ACC112 (cell line): Measurements from ENCODE around the gene S100A3.

Source experiments
- H2AFZ ChIP-seq: fragments of 200-600 bp; sonication (generic); one replicate; pipeline ENCODE4 v1.6.0; 2017; ENCODE audit warnings: antibody characterized with exemption, low read length; ENCODE audit not compliant: unreplicated experiment
- H3K27ac ChIP-seq: fragments of 200-600 bp; sonication (generic); 2 replicates; pipeline ENCODE4 v1.5.1; 2014; ENCODE audit warnings: low read depth, mild to moderate bottlenecking, antibody characterized with exemption, low read length, moderate library complexity
- H3K27me3 ChIP-seq: fragments of 200-600 bp; sonication (generic); 2 replicates; pipeline ENCODE4 v1.6.1; 2014; ENCODE audit warnings: mild to moderate bottlenecking, antibody characterized with exemption, low read length, moderate library complexity, mixed read lengths; ENCODE audit not compliant: insufficient read depth
- H3K36me3 ChIP-seq: fragments of 200-600 bp; sonication (generic); 2 replicates; pipeline ENCODE4 v1.6.1; 2016; ENCODE audit warnings: mild to moderate bottlenecking, antibody characterized with exemption, low read length, moderate library complexity, mixed read lengths; ENCODE audit not compliant: insufficient read depth
- H3K4me1 ChIP-seq: fragments of 200-600 bp; sonication (generic); one replicate; pipeline ENCODE4 v1.6.1; 2016; ENCODE audit warnings: low read length, mixed read lengths; ENCODE audit not compliant: insufficient read depth, unreplicated experiment, control insufficient read depth
- H3K4me3 ChIP-seq: fragments of 200-600 bp; sonication (generic); 2 replicates; pipeline ENCODE4 v1.5.1; 2014; ENCODE audit warnings: mild to moderate bottlenecking, low read depth, low read length
- H3K79me2 ChIP-seq: fragments of 200-600 bp; sonication (generic); one replicate; pipeline ENCODE4 v1.6.0; 2016; ENCODE audit warnings: low read length; ENCODE audit not compliant: control insufficient read depth, unreplicated experiment, insufficient read depth

Gene S100A3

GRCh38 chr1:153534226-153534924 is 14.7 kb downstream of the S100A3 start:
- Histone ChIP-seq H3K27ac (peak overlapping the region; percentile 85), H3K4me3 (peak overlapping the region; percentile 87), H3K4me1 (peaks cover 39% of the 10 kb centered on the region), H3K79me2 (peaks cover 20% of the 10 kb centered on the region), H3K27me3 (no peaks in the 10 kb centered on the region), H2AFZ (no peak overlapping the region), H3K36me3 (peaks cover 9% of the 10 kb centered on the region; the same call in 1 of the 2 replicates)

GRCh38 chr1:153533689-153534201 is 15.3 kb downstream of the S100A3 start:
- H3K79me2 ChIP-seq, result peaks cover 20% of the 10 kb centered on the region
- H3K4me3 ChIP-seq, result peak overlapping the region; percentile 87
- peaks cover 39% of the 10 kb centered on the region for H3K4me1 ChIP-seq
- no peak overlapping the region for H2AFZ ChIP-seq
- peaks cover 9% of the 10 kb centered on the region; the same call in 1 of the 2 replicates for H3K36me3 ChIP-seq
- H3K27me3 ChIP-seq, result no peaks in the 10 kb centered on the region
- H3K27ac ChIP-seq, result peak overlapping the region; percentile 85

GRCh38 chr1:153532769-153533599 is 16.1 kb downstream of the S100A3 start:
- Histone ChIP-seq H3K79me2 (peaks cover 20% of the 10 kb centered on the region), H3K27ac (peak overlapping the region; percentile 85), H3K36me3 (peaks cover 9% of the 10 kb centered on the region; the same call in 1 of the 2 replicates), H3K4me1 (peaks cover 39% of the 10 kb centered on the region), H3K4me3 (peak overlapping the region; percentile 87), H2AFZ (no peak overlapping the region), H3K27me3 (no peaks in the 10 kb centered on the region)

- H3K27ac ChIP-seq, result 0 out of 2 replicates have a peak overlapping the region, but pooled peaks have one; percentile 1
- H2AFZ ChIP-seq, result no peak overlapping the region
- no peak overlapping the region for H3K4me3 ChIP-seq
- H3K27me3 ChIP-seq, result no peaks in the 10 kb centered on the region
- peaks cover 9% of the 10 kb centered on the region; the same call in 1 of the 2 replicates for H3K36me3 ChIP-seq
- H3K4me1 ChIP-seq, result peaks cover 39% of the 10 kb centered on the region
- peaks cover 20% of the 10 kb centered on the region for H3K79me2 ChIP-seq
Measured at GRCh38 chr1:153532181-153532580, 16.9 kb downstream of the S100A3 start.

GRCh38 chr1:153531638-153532037 is 17.4 kb downstream of the S100A3 start:
- 0 out of 2 replicates have a peak overlapping the region, but pooled peaks have one; percentile 1 for H3K27ac ChIP-seq
- H3K4me3 ChIP-seq, result no peak overlapping the region
- peaks cover 9% of the 10 kb centered on the region; the same call in 1 of the 2 replicates for H3K36me3 ChIP-seq
- H3K79me2 ChIP-seq, result peaks cover 20% of the 10 kb centered on the region
- peaks cover 35% of the 10 kb centered on the region for H3K4me1 ChIP-seq
- H2AFZ ChIP-seq, result no peak overlapping the region
- H3K27me3 ChIP-seq, result no peaks in the 10 kb centered on the region

- Histone ChIP-seq H3K27me3 (no peaks in the 10 kb centered on the region), H3K4me3 (no peak overlapping the region), H3K4me1 (peaks cover 13% of the 10 kb centered on the region), H2AFZ (no peak overlapping the region), H3K36me3 (no peaks in the 10 kb centered on the region), H3K79me2 (no peaks in the 10 kb centered on the region), H3K27ac (no peak overlapping the region)
Measured at GRCh38 chr1:153527683-153528040, 21.4 kb downstream of the S100A3 start.

GRCh38 chr1:153527023-153527682 is 21.9 kb downstream of the S100A3 start:
- Histone ChIP-seq H3K4me3 (no peak overlapping the region), H3K36me3 (no peaks in the 10 kb centered on the region), H2AFZ (no peak overlapping the region), H3K27ac (no peak overlapping the region), H3K79me2 (no peaks in the 10 kb centered on the region), H3K27me3 (no peaks in the 10 kb centered on the region), H3K4me1 (peaks cover 8% of the 10 kb centered on the region)

- Histone ChIP-seq H2AFZ (no peak overlapping the region), H3K27ac (no peak overlapping the region), H3K4me1 (peaks cover 4% of the 10 kb centered on the region)
Measured at GRCh38 chr1:153526132-153526543, 22.9 kb downstream of the S100A3 start.

GRCh38 chr1:153525088-153525728 is 23.9 kb downstream of the S100A3 start:
- no peak overlapping the region for H2AFZ ChIP-seq

More at GRCh38 chr1:153526132-153526543, 22.9 kb downstream of the S100A3 start:
- H3K36me3 ChIP-seq, result no peaks in the 10 kb centered on the region
- H3K27me3 ChIP-seq, result no peaks in the 10 kb centered on the region
- H3K4me3 ChIP-seq, result no peak overlapping the region
- H3K79me2 ChIP-seq, result no peaks in the 10 kb centered on the region

More at GRCh38 chr1:153525088-153525728, 23.9 kb downstream of the S100A3 start:
- no peaks in the 10 kb centered on the region for H3K36me3 ChIP-seq
- no peaks in the 10 kb centered on the region for H3K4me1 ChIP-seq
- no peaks in the 10 kb centered on the region for H3K79me2 ChIP-seq
- H3K27me3 ChIP-seq, result no peaks in the 10 kb centered on the region
- H3K27ac ChIP-seq, result no peak overlapping the region
- H3K4me3 ChIP-seq, result no peak overlapping the region
